WTC11 (cell line): ENCODE data around the gene GALNT2.

Experiments used
- FOXJ3 ChIP-seq: sonication (generic); formaldehyde crosslinking; IDR thresholded peaks from 2 replicates; pipeline ENCODE4 v1.9.0; 2021; ENCODE audit warnings: missing genetic modification reagents, mild to moderate bottlenecking, borderline replicate concordance
- GTF2I ChIP-seq: fragments of 250-450 bp; sonication (Bioruptor Pico); conservative IDR thresholded peaks from 2 replicates; pipeline ENCODE4 v1.4.0; 2021; ENCODE audit warnings: mild to moderate bottlenecking
- NR1H2 ChIP-seq: sonication (generic); formaldehyde crosslinking; IDR thresholded peaks from 2 replicates; pipeline ENCODE4 v1.9.0; 2021; ENCODE audit warnings: mild to moderate bottlenecking, moderate library complexity, missing genetic modification reagents
- TCF7 ChIP-seq: sonication (generic); formaldehyde crosslinking; IDR thresholded peaks from 2 replicates; pipeline ENCODE4 v1.8.0; 2022; ENCODE audit warnings: mild to moderate bottlenecking, low read depth, missing genetic modification reagents, moderate library complexity
- TEAD1 ChIP-seq: sonication (generic); formaldehyde crosslinking; IDR thresholded peaks from 2 replicates; pipeline ENCODE4 v1.8.0; 2022; ENCODE audit warnings: mild to moderate bottlenecking, missing genetic modification reagents
- ZNF317 ChIP-seq: sonication (generic); formaldehyde crosslinking; IDR thresholded peaks from 2 replicates; pipeline ENCODE4 v1.8.1; 2023; ENCODE audit warnings: low read depth, mild to moderate bottlenecking, moderate library complexity, missing genetic modification reagents, borderline replicate concordance
- TF ChIP-seq, protein P1 (sequence below): fragments of 200-600 bp; IDR thresholded peaks from 2 replicates; pipeline ENCODE4 v1.8.0; 2022; ENCODE audit warnings: antibody characterized with exemption

DNA sequence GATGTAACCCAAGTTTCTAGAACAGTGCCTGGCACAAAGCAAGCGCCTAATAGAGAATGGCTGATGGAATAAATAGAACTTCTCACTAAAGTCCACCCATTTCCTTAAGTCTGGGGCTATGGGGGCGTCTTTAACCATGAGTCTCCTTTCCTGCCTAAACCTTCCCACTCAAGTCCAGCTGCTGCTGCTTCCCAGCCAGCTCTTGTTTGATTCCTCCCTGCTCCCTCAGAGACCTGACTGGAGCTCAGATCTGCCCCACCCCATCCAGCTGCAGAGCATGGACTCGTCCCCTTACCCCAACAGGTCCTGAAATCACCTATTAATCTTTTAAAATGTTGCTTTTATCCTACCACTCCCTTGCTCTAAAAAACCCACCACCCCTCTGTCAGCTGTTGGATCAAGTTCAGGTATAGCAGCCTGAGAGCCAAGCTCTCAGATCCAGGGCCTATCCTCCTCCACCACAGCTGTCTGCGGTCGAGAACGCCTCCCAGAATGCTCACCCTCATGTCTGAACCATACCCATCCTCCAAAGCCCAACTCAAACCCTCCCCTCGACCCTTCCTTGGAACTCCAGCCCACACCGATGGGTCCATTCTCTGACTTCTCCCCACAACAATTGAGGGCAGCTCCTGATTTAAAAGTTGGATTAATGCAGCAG, 12.8 kb upstream of the GALNT2 start:
- TF ChIP-seq GTF2I (CRISPR knock-in tag) (no peak), ZNF317 (CRISPR knock-in tag) (no peak), FOXJ3 (CRISPR knock-in tag) (no peak), TCF7 (CRISPR knock-in tag) (no peak), NR1H2 (no peak), TEAD1 (no peak)
- TF ChIP-seq, protein P1, sequence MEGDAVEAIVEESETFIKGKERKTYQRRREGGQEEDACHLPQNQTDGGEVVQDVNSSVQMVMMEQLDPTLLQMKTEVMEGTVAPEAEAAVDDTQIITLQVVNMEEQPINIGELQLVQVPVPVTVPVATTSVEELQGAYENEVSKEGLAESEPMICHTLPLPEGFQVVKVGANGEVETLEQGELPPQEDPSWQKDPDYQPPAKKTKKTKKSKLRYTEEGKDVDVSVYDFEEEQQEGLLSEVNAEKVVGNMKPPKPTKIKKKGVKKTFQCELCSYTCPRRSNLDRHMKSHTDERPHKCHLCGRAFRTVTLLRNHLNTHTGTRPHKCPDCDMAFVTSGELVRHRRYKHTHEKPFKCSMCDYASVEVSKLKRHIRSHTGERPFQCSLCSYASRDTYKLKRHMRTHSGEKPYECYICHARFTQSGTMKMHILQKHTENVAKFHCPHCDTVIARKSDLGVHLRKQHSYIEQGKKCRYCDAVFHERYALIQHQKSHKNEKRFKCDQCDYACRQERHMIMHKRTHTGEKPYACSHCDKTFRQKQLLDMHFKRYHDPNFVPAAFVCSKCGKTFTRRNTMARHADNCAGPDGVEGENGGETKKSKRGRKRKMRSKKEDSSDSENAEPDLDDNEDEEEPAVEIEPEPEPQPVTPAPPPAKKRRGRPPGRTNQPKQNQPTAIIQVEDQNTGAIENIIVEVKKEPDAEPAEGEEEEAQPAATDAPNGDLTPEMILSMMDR: no peak
